Ramos (cell line): ENCODE data around the gene MPPED1.

Source experiments
- in situ Hi-C: fragments of 300-500 bp; cut with MboI; formaldehyde crosslinking; loops from one replicate; pipeline ENCODE4 v1.14.3; 2022; ENCODE audit warnings: low sequenced_read_pairs; ENCODE audit not compliant: unreplicated experiment

Gene MPPED1

GRCh38 chr22:43510281-43511070, 98.7 kb downstream of the MPPED1 start:
- in situ Hi-C loops: no loop called here

- in situ Hi-C loops: no loop called here
These were observed 99.6 kb downstream of the MPPED1 start for GRCh38 chr22:43511276-43511910.

- in situ Hi-C loops: no loop called here
These were observed 100.5 kb downstream of the MPPED1 start for GRCh38 chr22:43512279-43512678.

GRCh38 chr22:43514476-43515157, 102.8 kb downstream of the MPPED1 start:
- in situ Hi-C loops: no loop called here

GRCh38 chr22:43515411-43515810, 103.6 kb downstream of the MPPED1 start:
- in situ Hi-C loops: no loop called here

GRCh38 chr22:43515902-43516301, 104.1 kb downstream of the MPPED1 start:
- in situ Hi-C loops: no loop called here

GRCh38 chr22:43516386-43516785, 104.6 kb downstream of the MPPED1 start:
- in situ Hi-C loops: no loop called here

GRCh38 chr22:43516996-43517635, 105.3 kb downstream of the MPPED1 start:
- in situ Hi-C loops: no loop called here

GRCh38 chr22:43520632-43521039, 108.8 kb downstream of the MPPED1 start:
- in situ Hi-C loops: no loop called here

GRCh38 chr22:43521716-43522115, 109.9 kb downstream of the MPPED1 start:
- in situ Hi-C loops: no loop called here

- in situ Hi-C loops: no loop called here
These were observed 114.4 kb downstream of the MPPED1 start for GRCh38 chr22:43526117-43526655.

GRCh38 chr22:43526946-43527345, 115.1 kb downstream of the MPPED1 start:
- in situ Hi-C loops: no loop called here

- in situ Hi-C loops: no loop called here
These were observed 117.0 kb downstream of the MPPED1 start for GRCh38 chr22:43528601-43529360.

- in situ Hi-C loops: no loop called here
These were observed 117.6 kb downstream of the MPPED1 start for GRCh38 chr22:43529461-43529860.

GRCh38 chr22:43529934-43530333, 118.1 kb downstream of the MPPED1 start:
- in situ Hi-C loops: no loop called here

- in situ Hi-C loops: no loop called here
These were observed 118.8 kb downstream of the MPPED1 start for GRCh38 chr22:43530349-43531201.

GRCh38 chr22:43531651-43532050, 119.8 kb downstream of the MPPED1 start:
- in situ Hi-C loops: no loop called here

GRCh38 chr22:43532301-43533155, 120.7 kb downstream of the MPPED1 start:
- in situ Hi-C loops: no loop called here
